T-helper 9 cell (primary cell): ENCODE results near the gene FKBP11.
"Not testable (repeated sequence)": the region's sequence is repeated elsewhere in the genome, so short reads cannot be mapped to it uniquely, and the experiment has no call there.

Experiments
- DNase-seq: peaks from one replicate; pipeline ENCODE4 v3.0.0-alpha.2; 2020

FKBP11 gene

DNA sequence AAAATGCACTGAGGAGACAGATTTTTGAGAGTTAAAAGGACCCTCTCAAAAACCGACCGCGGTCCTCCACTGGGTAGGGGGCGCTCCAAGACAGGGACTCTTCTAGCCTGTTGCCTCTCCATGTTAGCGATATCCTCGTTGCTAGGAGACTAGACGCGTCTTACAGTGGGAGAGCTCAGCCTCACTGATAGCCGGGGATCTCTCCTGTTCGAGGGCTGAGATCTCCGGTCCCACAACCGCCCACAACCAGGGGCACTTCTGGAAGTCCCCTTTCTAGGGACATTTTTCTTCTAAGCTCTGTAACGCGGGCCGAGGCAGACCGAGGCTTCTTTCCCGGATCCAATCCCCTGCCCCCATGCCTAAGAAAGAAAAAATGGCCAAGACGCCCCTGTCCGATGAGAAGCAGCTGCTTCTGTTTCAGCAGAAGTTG is 21.3 kb downstream of the FKBP11 start:
- DNase-seq = peak; percentile 83

DNA sequence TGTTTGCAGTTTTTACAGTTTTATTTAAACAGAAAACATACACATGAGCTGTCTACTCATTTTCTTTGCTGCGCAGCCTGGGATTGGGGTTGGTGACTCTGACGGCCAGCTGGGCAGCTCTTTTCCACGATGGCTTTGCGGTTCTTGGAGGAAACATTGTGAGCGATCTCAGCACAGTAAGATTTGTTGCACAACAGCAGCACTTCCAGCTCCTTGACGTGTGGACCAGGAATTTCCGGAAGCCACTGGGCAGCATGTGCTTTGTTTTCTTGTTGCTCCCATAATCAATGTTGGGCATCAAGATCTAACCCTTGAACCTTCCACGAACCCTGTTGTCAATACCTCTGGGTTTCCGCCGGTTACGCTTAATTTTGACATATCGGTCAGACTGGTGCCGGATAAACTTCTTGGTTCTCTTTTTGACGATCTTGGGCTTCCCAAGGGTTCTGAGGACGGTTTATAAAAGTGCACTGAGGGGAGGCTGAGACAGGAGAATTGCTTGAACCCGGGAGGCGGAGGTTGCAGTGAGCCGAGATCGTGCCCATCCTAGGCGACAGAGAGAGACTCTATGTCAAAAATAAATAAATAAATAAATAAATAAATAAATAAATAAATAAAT is 21.8 kb downstream of the FKBP11 start:
- no peak for DNase-seq

GRCh38 chr12:48901278-48901677 is 24.0 kb downstream of the FKBP11 start:
- DNase-seq = no peak

- no peak for DNase-seq
Measured at GRCh38 chr12:48899651-48900050, 25.6 kb downstream of the FKBP11 start.

- no peak for DNase-seq
Measured at GRCh38 chr12:48894271-48894670, 31.0 kb downstream of the FKBP11 start.

DNA sequence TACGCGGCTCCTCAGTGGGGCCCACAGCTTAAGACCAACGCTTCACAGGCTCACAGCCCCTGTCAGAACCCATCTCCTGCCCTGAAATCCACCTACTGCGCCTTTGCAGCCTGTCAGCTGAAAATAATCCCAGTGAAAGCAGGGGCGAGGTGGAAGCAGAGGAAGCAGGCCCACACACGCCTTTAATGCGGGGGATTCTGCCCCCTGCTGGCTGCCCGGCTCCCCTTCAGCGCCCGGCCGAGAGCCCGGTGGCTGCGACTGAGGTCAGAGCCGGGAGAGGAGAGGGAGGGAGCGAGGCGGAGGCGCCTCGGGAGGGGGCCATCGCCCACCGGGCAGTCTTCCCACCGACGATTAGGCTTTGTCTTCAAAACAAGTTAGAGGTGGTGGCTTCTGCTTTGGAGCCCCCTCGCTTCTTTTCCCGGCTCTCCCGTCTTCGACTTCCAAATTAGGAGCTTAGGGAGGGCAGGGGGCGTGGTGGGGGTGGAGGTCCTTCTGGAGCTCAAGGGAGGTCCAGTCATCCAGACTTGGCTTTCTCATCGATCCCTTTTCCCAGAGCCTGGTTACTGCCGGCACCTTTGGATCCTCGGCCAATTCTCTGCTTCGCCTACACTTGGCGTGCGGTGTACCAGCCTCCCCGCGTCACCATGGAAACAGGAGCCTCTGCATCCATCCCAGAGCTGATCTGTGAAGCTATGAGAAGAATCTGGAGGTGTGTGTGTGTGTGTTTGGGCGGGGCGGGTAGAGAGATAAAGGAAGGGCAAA is 34.5 kb downstream of the FKBP11 start:
- DNase-seq = peak; percentile 70

DNA sequence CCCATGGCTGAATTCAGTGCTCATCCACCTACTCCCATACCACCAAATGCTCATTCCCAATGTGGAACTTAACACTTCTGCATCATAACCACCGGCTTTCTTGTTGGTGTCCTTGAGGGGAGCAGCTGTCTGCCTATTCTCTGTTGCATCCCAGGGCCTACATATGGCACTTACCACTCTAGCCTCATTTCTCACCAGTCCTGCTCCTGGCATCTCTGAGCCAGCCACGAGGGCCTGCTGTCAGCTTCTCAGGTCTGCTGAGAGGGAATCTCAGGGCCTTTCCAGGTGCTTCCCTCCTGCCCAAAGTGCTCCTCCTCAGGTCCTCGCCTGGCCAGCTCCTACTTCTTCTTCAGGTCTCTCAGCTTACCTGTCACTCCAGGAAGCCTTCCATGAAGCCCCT is 35.6 kb downstream of the FKBP11 start:
- DNase-seq = no peak

DNA sequence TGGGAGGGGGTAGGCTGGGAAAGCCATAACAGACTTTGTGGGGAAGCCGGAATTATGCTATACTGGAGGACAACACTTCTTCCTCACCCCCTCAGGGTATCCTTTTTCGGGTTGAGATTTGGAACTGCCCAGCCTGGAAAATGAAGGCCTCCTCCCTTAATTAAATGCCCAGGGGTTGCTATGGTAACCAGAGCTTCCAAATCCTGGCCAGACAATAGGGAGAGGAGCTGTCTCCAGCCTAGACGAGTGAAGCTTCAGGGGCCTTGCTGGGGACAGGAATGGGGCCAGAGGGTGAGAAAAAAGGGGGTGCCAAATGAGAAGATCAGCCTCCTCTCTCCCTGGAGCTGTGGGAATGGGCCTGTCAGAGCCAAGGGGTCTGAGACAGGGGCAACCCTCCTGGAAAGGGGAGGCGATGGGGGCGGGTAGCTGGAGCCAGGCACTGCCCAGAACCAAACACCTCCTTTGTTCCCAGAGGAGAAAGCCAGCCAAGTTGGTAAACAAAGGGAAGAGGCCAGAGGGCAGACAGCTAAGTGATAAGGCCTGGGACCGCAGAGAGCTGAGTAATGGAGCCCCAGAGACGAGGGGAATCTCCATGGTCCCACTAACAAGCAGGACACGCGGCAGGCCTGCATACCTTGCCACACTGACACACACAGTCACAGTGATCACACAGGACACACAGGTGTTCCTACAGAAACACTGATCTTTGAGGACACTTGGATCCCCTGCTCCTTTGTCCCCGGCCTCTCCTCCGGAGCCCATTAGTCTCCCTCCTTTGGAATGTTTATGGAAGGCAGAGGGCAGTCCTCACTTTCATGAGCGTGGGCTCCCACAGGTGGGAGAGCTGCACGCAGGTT is 41.8 kb downstream of the FKBP11 start:
- DNase-seq = no peak

- DNase-seq = no peak
Measured at GRCh38 chr12:48882972-48883304, 42.4 kb downstream of the FKBP11 start.

- DNase-seq = no peak
Measured at GRCh38 chr12:48882315-48882687, 43.0 kb downstream of the FKBP11 start.

GRCh38 chr12:48881686-48882314 is 43.5 kb downstream of the FKBP11 start:
- no peak for DNase-seq

GRCh38 chr12:48880647-48881046 is 44.6 kb downstream of the FKBP11 start:
- DNase-seq = no peak

GRCh38 chr12:48878548-48878947 is 46.7 kb downstream of the FKBP11 start:
- DNase-seq = no peak

DNA sequence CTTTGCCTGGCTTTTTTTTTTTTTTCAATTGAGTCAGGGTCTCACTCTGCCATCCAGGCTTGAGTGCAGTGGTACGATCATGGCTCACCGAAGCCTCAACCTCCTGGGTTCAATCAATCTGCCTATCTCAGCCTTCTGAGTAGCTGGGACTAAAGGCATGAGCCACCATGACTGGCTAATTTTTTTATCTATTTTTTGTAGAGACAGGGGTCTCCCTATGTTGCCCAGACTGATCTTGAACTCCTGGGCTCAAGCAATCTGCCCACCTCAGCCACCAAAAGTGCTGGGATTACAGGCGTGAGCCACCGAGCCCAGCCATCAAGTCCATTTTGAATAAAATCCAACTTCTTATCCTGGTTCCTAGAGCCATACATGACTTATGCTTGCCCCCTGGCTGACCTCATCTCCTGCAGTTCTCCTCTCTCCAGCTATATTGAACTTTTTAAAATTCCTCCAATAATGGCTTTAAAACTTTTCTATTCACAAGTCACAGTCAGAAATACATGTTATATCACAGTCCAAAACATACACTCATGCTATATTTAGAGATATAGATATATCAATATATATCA is 49.3 kb downstream of the FKBP11 start:
- DNase-seq = no peak

DNA sequence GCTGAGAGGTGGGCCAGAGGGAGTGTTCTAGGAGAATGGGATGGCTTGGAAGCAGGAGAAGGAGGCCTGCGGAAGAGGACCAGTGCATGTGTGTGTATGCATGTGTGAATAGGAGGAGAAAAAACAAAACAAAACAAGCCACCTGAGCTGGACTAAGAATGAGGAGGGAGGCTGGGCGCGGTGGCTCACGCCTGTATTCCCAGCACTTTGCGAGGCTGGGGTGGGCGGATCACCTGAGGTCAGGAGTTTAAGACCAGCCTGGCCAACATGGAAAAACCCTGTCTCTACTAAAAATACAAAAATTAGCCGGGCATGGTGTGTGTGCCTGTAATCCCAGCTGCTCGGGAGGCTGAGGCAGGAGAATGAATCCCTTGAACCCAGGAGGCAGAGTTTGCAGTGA is 51.8 kb downstream of the FKBP11 start:
- not testable (repeated sequence) for DNase-seq

- no peak for DNase-seq
Measured at GRCh38 chr12:48873096-48873495, 52.2 kb downstream of the FKBP11 start.
